Measurements from ENCODE around the gene HIGD1C. TPM values are rescaled to one million over a fixed set of nuclear protein-coding genes. Genes with fewer than 3 reads are reported as not detected.

Gene HIGD1C
- total and polyA plus RNA-seq, 2 experiments from 2014 or later: not detected

DNA sequence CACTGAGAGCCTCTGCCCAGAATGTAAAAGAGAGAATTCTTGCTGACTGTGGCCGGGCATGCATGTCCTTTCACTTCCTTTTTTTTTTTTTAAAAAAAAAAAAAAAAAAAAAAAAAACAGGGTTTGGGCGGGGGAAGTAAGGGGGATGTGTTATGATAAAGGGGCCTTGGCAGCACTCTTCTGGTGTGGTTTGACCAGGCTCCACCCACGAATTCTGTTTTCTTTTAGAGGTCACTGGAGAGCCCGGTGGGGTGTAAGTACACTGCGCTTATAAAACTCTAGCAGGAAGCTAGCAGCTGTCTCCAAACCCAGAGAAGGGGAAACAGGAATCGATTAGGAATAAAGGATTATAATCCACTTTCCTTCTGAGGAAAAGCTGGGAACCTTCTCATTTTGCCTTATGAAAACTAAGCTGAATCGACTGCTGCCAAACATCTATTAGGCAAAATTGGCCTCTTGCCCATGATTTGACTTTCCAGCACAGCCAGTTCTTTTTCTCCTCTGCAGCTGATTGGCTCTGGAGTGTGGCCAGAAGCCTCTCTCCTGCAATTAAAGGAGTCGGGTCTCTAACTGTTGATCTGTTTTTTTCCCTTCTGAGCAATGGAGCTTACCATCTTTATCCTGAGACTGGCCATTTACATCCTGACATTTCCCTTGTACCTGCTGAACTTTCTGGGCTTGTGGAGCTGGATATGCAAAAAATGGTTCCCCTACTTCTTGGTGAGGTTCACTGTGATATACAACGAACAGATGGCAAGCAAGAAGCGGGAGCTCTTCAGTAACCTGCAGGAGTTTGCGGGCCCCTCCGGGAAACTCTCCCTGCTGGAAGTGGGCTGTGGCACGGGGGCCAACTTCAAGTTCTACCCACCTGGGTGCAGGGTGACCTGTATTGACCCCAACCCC lies 27.7 kb upstream of the HIGD1C start:
- peak overlapping the region; percentile 88 for H3K27ac Mint-ChIP-seq
- TF ChIP-seq EZH2phosphoT487 (IDR thresholded peaks at IDR 0.05; ENCODE audit: unreplicated experiment): no peak
- TF ChIP-seq CREB1 (CRISPR knock-in tag; IDR thresholded peaks at IDR 0.05; ENCODE audit: low read depth): no peak
- TF ChIP-seq ZNF114 (CRISPR knock-in tag; IDR thresholded peaks at IDR 0.05): no peak
- TF ChIP-seq ZNF462 (CRISPR knock-in tag; IDR thresholded peaks at IDR 0.05): no peak
- TF ChIP-seq NANOG (IDR thresholded peaks at IDR 0.05; ENCODE audit: borderline replicate concordance): peak; percentile 4; the same call in 1 of the 2 replicates
- TF ChIP-seq ETS1 (IDR thresholded peaks at IDR 0.05): no peak
- no peak for TF ChIP-seq CTCF (conservative IDR thresholded peaks at IDR 0.05; ENCODE audit: low read depth in 2 of 2)
- TF ChIP-seq ZNF331 (CRISPR knock-in tag; IDR thresholded peaks at IDR 0.05; ENCODE audit: low read depth): 0 out of 2 replicates have a peak, but pooled peaks have one; percentile 7
- TF ChIP-seq, protein P1, sequence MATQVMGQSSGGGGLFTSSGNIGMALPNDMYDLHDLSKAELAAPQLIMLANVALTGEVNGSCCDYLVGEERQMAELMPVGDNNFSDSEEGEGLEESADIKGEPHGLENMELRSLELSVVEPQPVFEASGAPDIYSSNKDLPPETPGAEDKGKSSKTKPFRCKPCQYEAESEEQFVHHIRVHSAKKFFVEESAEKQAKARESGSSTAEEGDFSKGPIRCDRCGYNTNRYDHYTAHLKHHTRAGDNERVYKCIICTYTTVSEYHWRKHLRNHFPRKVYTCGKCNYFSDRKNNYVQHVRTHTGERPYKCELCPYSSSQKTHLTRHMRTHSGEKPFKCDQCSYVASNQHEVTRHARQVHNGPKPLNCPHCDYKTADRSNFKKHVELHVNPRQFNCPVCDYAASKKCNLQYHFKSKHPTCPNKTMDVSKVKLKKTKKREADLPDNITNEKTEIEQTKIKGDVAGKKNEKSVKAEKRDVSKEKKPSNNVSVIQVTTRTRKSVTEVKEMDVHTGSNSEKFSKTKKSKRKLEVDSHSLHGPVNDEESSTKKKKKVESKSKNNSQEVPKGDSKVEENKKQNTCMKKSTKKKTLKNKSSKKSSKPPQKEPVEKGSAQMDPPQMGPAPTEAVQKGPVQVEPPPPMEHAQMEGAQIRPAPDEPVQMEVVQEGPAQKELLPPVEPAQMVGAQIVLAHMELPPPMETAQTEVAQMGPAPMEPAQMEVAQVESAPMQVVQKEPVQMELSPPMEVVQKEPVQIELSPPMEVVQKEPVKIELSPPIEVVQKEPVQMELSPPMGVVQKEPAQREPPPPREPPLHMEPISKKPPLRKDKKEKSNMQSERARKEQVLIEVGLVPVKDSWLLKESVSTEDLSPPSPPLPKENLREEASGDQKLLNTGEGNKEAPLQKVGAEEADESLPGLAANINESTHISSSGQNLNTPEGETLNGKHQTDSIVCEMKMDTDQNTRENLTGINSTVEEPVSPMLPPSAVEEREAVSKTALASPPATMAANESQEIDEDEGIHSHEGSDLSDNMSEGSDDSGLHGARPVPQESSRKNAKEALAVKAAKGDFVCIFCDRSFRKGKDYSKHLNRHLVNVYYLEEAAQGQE (IDR thresholded peaks at IDR 0.05; ENCODE audit: unreplicated experiment): no peak
- no peak for TF ChIP-seq EZH2 (IDR thresholded peaks at IDR 0.05; ENCODE audit: low read depth, unreplicated experiment)
- no peak for TF ChIP-seq JUNB (IDR thresholded peaks at IDR 0.05; ENCODE audit: unreplicated experiment)
- peak; percentile 15; the same call in 1 of the 2 replicates for TF ChIP-seq POLR2AphosphoS5 (IDR thresholded peaks at IDR 0.05; ENCODE audit: low read depth)
- no peak for TF ChIP-seq STAT1 (IDR thresholded peaks at IDR 0.05; ENCODE audit: unreplicated experiment)
- no peak overlapping the region; the same call in 1 of the 2 replicates for H2AFZ ChIP-seq

More for the DNA sequence above, 27.7 kb upstream of the HIGD1C start:
- H3K4me3 Mint-ChIP-seq: peak overlapping the region; percentile 82
- H3K4me3 ChIP-seq: peak overlapping the region; percentile 63
- H3F3A ChIP-seq (replicated peaks; ENCODE audit: low read depth): 0 out of 2 replicates have a peak, but pooled peaks cover 16% of the 10 kb centered on the region
- no peaks in the 10 kb centered on the region for H4K20me1 ChIP-seq (replicated peaks; ENCODE audit: insufficient read depth)
- H3K27me3 ChIP-seq (ENCODE audit: insufficient read depth): no peaks in the 10 kb centered on the region
- H3K27me3 Mint-ChIP-seq (ENCODE audit: insufficient read depth, low read depth, poor library complexity): peaks cover 4% of the 10 kb centered on the region
- H3K9me2 ChIP-seq (ENCODE audit: insufficient read depth): no peaks in the 10 kb centered on the region
- ATAC-seq: peak; percentile 74
- H3K4me1 Mint-ChIP-seq: peaks cover 44% of the 10 kb centered on the region
- H3K4me2 ChIP-seq: peak overlapping the region; percentile 91
- H3K36me3 Mint-ChIP-seq (ENCODE audit: low read depth): peaks cover under 1% of the 10 kb centered on the region; the same call in 1 of the 3 replicates
- no peaks in the 10 kb centered on the region for H3K9me3 Mint-ChIP-seq
- no peaks in the 10 kb centered on the region for H3K36me3 ChIP-seq (ENCODE audit: insufficient read depth)
- H3K27ac ChIP-seq (ENCODE audit: low read depth): peak overlapping the region; percentile 91
- H3K79me2 ChIP-seq (replicated peaks; ENCODE audit: insufficient read depth): peaks cover 45% of the 10 kb centered on the region
- H3K4me1 ChIP-seq (ENCODE audit: insufficient read depth): peaks cover 63% of the 10 kb centered on the region
- peak; percentile 66 for DNase-seq (ENCODE audit: low spot score)
